OCI-LY7 (cell line): Measurements from ENCODE around the gene IL17RD.

ENCODE experiments used
- EZH2phosphoT487 ChIP-seq: fragments of 200-600 bp; sonication (generic); IDR thresholded peaks from 2 replicates; pipeline ENCODE4 v1.6.1; 2018; ENCODE audit warnings: low read depth, borderline replicate concordance, mild to moderate bottlenecking, mixed run types, antibody characterized with exemption, low read length, moderate library complexity, mixed read lengths
- TF ChIP-seq, protein P1 (sequence below): fragments of 200-600 bp; sonication (generic); conservative IDR thresholded peaks from 2 replicates; pipeline ENCODE4 v1.5.1; 2014; ENCODE audit warnings: mild to moderate bottlenecking, antibody characterized with exemption, low read length, moderate library complexity, mixed read lengths

DNA sequence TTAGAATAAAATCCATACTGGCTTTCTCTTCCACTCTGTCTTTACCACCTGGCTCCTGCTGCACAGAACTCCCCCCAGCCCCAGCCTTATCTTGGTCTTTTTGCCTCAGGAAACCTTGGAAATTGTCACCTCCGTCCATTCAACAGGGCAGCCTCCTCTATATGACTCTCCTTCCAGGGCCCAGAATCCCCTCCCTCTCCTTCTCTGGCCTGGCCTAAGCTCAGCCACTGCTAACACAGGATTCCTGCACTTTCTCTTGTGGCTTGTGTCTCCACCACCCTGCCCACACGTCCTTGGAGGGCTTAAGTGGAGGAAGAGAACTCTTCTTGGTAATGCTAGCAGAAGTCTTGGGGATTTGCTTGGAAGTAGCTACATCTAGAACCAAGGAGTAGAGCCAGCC is 1.5 kb upstream of the IL17RD start:
- TF ChIP-seq, protein P1, sequence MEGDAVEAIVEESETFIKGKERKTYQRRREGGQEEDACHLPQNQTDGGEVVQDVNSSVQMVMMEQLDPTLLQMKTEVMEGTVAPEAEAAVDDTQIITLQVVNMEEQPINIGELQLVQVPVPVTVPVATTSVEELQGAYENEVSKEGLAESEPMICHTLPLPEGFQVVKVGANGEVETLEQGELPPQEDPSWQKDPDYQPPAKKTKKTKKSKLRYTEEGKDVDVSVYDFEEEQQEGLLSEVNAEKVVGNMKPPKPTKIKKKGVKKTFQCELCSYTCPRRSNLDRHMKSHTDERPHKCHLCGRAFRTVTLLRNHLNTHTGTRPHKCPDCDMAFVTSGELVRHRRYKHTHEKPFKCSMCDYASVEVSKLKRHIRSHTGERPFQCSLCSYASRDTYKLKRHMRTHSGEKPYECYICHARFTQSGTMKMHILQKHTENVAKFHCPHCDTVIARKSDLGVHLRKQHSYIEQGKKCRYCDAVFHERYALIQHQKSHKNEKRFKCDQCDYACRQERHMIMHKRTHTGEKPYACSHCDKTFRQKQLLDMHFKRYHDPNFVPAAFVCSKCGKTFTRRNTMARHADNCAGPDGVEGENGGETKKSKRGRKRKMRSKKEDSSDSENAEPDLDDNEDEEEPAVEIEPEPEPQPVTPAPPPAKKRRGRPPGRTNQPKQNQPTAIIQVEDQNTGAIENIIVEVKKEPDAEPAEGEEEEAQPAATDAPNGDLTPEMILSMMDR, result no peak
- TF ChIP-seq EZH2phosphoT487, result no peak
